Suprapubic skin (tissue), 4 donors: Measurements from ENCODE around the gene AIFM1. TPM values are rescaled to one million over a fixed set of nuclear protein-coding genes. Genes with fewer than 3 reads are reported as not detected.

Experiments
- DNase-seq, 2 donors: peaks; one replicate each; pipeline ENCODE4 v3.0.0-alpha.2; 2019; ENCODE audit warnings: low spot score in 2 of 2
- H3K27ac ChIP-seq: fragments of 200-600 bp; sonication (generic); one replicate; pipeline ENCODE4 v1.5.1; 2019
- H3K27me3 ChIP-seq: fragments of 200-600 bp; sonication (generic); one replicate; pipeline ENCODE4 v1.5.1; 2019
- H3K36me3 ChIP-seq: fragments of 200-600 bp; sonication (generic); one replicate; pipeline ENCODE4 v1.5.1; 2019
- H3K4me1 ChIP-seq: fragments of 200-600 bp; sonication (generic); one replicate; pipeline ENCODE4 v1.5.1; 2019
- H3K4me3 ChIP-seq: fragments of 200-600 bp; sonication (generic); one replicate; pipeline ENCODE4 v1.5.1; 2019; ENCODE audit warnings: mild to moderate bottlenecking
- H3K9me3 ChIP-seq: fragments of 200-600 bp; sonication (generic); one replicate; pipeline ENCODE4 v1.5.1; 2019
- EP300 ChIP-seq: sonication (generic); formaldehyde crosslinking; IDR thresholded peaks from one replicate; pipeline ENCODE4 v1.6.1; 2017; ENCODE audit warnings: antibody characterized with exemption
- POLR2A ChIP-seq, 2 donors: fragments of 450-650 bp; IDR thresholded peaks; one replicate each; pipeline ENCODE4 v1.6.1; 2017; ENCODE audit warnings: antibody characterized with exemption in 2 of 2, mild to moderate bottlenecking in 2 of 2, moderate library complexity in 2 of 2
- POLR2AphosphoS5 ChIP-seq, 3 donors: sonication (generic); formaldehyde crosslinking; IDR thresholded peaks; one replicate each; pipeline ENCODE4 v1.6.1; 2017; ENCODE audit warnings: antibody characterized with exemption in 3 of 3
- WGBS: methylation state at CpG from one replicate; pipeline ENCODE4 v1.1.5; 2018; 5-methylcytosine and 5-hydroxymethylcytosine counted together
- total RNA-seq, 4 donors: library from RNA; depleted of rRNA; stranded (reverse); fragments of >200 nt; gene quantifications; one replicate each; pipeline ENCODE4 v1.1.0, GENCODE V29; 2016
- TF ChIP-seq, protein P1 (sequence below), 2 donors: fragments of 200-600 bp in 1 of 2; fragments of 450-650 bp in 1 of 2; sonication (generic) in 1 of 2; IDR thresholded peaks; one replicate each; pipeline ENCODE4 v1.5.1; 2016 to 2019; ENCODE audit warnings: antibody characterized with exemption in 2 of 2, mild to moderate bottlenecking in 1 of 2, moderate library complexity in 1 of 2

AIFM1 gene
- total RNA-seq, 4 donors from 2014 or later, result 7.6 to 11.9 (median 9.3) TPM

DNA sequence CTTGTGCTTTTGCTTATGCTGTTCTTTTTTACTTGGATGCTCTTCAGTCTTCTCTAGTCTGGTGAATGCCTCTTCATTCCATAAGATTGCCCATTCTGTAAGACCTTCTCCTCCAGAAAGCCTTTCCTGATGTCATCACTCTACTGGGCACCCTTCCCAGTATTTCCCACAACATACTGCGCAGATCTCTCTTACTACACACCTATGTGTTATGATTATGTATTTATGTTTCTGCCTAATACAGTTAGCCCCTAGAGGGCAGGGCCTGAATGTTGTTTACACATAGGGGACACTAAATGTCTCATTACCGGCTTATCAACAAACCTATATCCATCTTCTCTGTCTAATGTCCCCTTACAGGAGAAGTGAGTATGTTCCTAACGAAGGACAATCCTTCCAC is 21.1 kb downstream of the AIFM1 start:
- DNase-seq, result no peak
- H3K4me1 ChIP-seq, result no peaks in the 10 kb centered on the region
- 80% methylated on average over 3 of the region's 3 CpGs for WGBS
- H3K27ac ChIP-seq, result no peak overlapping the region
- peaks cover 22% of the 10 kb centered on the region for H3K36me3 ChIP-seq
- no peaks in the 10 kb centered on the region for H3K27me3 ChIP-seq
- no peaks in the 10 kb centered on the region for H3K9me3 ChIP-seq
- TF ChIP-seq EP300, result no peak
- TF ChIP-seq, protein P1, sequence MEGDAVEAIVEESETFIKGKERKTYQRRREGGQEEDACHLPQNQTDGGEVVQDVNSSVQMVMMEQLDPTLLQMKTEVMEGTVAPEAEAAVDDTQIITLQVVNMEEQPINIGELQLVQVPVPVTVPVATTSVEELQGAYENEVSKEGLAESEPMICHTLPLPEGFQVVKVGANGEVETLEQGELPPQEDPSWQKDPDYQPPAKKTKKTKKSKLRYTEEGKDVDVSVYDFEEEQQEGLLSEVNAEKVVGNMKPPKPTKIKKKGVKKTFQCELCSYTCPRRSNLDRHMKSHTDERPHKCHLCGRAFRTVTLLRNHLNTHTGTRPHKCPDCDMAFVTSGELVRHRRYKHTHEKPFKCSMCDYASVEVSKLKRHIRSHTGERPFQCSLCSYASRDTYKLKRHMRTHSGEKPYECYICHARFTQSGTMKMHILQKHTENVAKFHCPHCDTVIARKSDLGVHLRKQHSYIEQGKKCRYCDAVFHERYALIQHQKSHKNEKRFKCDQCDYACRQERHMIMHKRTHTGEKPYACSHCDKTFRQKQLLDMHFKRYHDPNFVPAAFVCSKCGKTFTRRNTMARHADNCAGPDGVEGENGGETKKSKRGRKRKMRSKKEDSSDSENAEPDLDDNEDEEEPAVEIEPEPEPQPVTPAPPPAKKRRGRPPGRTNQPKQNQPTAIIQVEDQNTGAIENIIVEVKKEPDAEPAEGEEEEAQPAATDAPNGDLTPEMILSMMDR (IDR thresholded peaks at IDR 0.05), result no peak
- H3K4me3 ChIP-seq, result no peak overlapping the region

DNA sequence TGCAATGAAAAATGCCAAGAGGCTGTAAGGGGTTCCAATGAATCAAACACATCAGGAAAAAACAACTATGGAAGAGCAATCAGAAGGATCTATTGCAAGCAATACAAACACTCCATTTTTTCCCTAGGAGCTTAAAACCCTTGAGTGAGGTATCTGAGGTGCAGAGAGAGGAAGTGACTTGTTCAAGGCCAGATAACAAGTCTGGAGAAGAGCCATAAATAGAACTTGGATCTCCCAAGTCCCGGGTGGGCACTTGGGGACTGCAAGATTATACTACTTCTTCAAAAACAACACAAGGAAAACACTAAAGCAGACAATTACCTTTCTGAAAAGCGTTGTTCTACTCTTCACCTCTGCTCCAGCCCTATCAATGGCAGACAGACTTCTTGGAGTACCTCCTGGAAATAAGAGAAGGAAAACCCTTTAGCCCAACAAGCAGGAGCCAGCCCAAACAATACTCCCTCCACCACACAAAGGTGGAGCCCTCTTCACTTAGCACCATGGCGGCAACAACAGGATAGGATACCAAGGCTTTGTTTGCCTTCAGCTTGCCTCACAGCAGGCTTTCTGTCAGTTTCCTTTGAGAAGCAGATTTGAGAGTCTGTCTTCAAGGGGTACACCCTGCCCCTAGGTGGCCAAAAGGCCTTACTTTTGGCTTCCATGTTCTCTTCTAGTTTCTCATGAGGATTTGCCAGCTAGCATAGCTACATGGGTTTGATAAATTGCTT is 26.0 kb downstream of the AIFM1 start:
- peaks cover 30% of the 10 kb centered on the region for H3K36me3 ChIP-seq
- 53% methylated on average over 3 of the region's 3 CpGs for WGBS
- H3K27ac ChIP-seq, result no peak overlapping the region
- TF ChIP-seq, protein P1 (IDR thresholded peaks at IDR 0.05), result no peak
- no peak for TF ChIP-seq POLR2AphosphoS5 (IDR thresholded peaks at IDR 0.05)
- no peak for TF ChIP-seq EP300
- TF ChIP-seq POLR2A (IDR thresholded peaks at IDR 0.05), result no peak
- no peak for DNase-seq
- H3K27me3 ChIP-seq, result no peaks in the 10 kb centered on the region
- no peaks in the 10 kb centered on the region for H3K9me3 ChIP-seq
- no peak overlapping the region for H3K4me3 ChIP-seq
- H3K4me1 ChIP-seq, result no peaks in the 10 kb centered on the region

DNA sequence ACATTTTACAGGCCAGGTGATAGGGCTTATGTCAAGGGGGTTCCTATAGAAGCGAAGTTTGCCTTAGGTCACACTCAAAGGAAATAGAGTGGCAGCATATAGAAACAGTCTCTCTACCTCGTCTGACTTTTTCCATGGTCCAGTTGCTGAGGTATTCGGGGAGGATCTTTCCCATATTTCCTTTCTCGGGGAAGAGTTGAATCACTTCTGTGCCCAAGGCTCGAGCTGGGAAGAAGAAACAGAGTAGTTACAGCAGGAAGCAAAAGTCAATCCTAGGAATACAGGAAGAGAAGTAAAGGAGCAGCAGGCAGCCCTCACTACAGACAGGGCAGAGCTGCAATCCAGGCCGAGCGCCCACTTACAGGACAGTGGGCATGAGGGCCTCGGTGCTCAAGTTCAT is 28.7 kb downstream of the AIFM1 start:
- Histone ChIP-seq H3K27me3 (no peaks in the 10 kb centered on the region), H3K9me3 (no peaks in the 10 kb centered on the region), H3K27ac (no peak overlapping the region), H3K4me1 (no peaks in the 10 kb centered on the region), H3K4me3 (no peak overlapping the region), H3K36me3 (peaks cover 41% of the 10 kb centered on the region)
- no peak for DNase-seq
- 81% methylated on average over 8 of the region's 8 CpGs for WGBS
- TF ChIP-seq, protein P1 (IDR thresholded peaks at IDR 0.05), result no peak
- no peak for TF ChIP-seq POLR2AphosphoS5 (IDR thresholded peaks at IDR 0.05)
- no peak for TF ChIP-seq POLR2A (IDR thresholded peaks at IDR 0.05)
- no peak for TF ChIP-seq EP300

DNA sequence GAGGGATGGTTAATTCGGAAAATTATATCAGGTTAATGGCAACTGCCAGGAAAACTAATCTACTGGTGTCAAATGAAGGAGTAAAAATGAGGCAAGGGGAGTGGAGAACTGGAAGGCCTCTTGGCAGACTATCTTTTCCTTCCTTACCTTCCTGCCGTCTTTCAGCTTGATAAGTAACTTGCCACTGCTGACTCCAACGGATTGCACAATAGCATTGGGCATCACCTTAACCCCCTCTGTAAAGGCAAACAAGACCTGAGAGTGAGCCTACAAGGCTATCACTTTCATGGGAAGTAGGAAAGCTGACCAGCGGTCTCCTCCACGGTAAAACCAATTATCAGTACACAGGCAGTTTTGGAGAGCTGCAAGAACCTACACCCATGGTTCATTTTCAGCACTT is 29.1 kb downstream of the AIFM1 start:
- no peak for TF ChIP-seq POLR2A (IDR thresholded peaks at IDR 0.05)
- TF ChIP-seq POLR2AphosphoS5 (IDR thresholded peaks at IDR 0.05), result no peak
- peaks cover 43% of the 10 kb centered on the region for H3K36me3 ChIP-seq
- no peak overlapping the region for H3K27ac ChIP-seq
- H3K4me3 ChIP-seq, result no peak overlapping the region
- 82% methylated on average over 5 of the region's 5 CpGs for WGBS
- H3K4me1 ChIP-seq, result no peaks in the 10 kb centered on the region
- no peaks in the 10 kb centered on the region for H3K27me3 ChIP-seq
- DNase-seq, result no peak
- H3K9me3 ChIP-seq, result no peaks in the 10 kb centered on the region

DNA sequence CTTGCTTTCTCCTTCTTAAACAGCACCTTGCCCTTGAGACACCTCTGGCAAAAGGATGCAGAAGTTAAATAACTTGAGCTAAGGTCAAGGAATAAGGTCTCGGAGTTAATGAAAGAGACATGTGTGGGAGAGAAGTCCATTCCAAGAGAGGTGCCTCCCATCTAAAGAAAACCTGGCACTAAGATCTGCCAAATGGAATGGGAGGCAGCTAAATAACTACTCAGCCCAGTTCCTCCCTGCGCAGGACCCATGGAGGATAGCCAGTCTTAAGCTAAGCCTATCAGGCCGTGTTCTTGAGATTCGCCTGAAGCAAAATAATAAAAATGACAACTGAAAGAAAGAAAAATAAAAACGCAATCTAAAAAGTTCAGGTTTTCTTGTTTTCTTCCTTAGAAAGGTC is 34.7 kb downstream of the AIFM1 start:
- WGBS, result 72% methylated on average over 5 of the region's 5 CpGs
- TF ChIP-seq EP300 (no peak), POLR2AphosphoS5 (IDR thresholded peaks at IDR 0.05) (no peak), POLR2A (IDR thresholded peaks at IDR 0.05) (no peak)
- TF ChIP-seq, protein P1 (IDR thresholded peaks at IDR 0.05), result no peak
- Histone ChIP-seq H3K27me3 (no peaks in the 10 kb centered on the region), H3K4me3 (no peak overlapping the region), H3K4me1 (peaks cover under 1% of the 10 kb centered on the region), H3K36me3 (peaks cover 41% of the 10 kb centered on the region), H3K27ac (no peak overlapping the region), H3K9me3 (no peaks in the 10 kb centered on the region)
- DNase-seq, result no peak
